Sigmoid colon (tissue), 3 donors: ENCODE measurements around the gene UPK3B.
"Not testable (repeated sequence)": the region's sequence is repeated elsewhere in the genome, so short reads cannot be mapped to it uniquely, and the experiment has no call there.

Experiments
- CTCF ChIP-seq, 4 experiments: fragments of 450-650 bp in 3 of 4; fragments of 200-600 bp in 1 of 4; IDR thresholded peaks; one replicate each; pipeline ENCODE4 v1.5.1; 2016 to 2019; ENCODE audit warnings: antibody characterized with exemption in 4 of 4, mild to moderate bottlenecking in 3 of 4, moderate library complexity in 2 of 4
- POLR2A ChIP-seq, 2 donors: fragments of 450-650 bp; IDR thresholded peaks; one replicate each; pipeline ENCODE4 v1.6.1; 2016; ENCODE audit warnings: antibody characterized with exemption in 2 of 2, mild to moderate bottlenecking in 2 of 2, moderate library complexity in 2 of 2

- not testable (repeated sequence) for TF ChIP-seq CTCF, POLR2A (IDR thresholded peaks at IDR 0.05)
Observed at GRCh38 chr7:76511911-76512885, 1.8 kb downstream of the UPK3B start.
